HepG2 (cell line): ENCODE data around the gene XKR7. TPM values are rescaled to one million over a fixed set of nuclear protein-coding genes. Genes with fewer than 3 reads are reported as not detected.

Experiments
- ATF7 ChIP-seq, 2 experiments: fragments of 450-650 bp in 1 of 2; sonication (generic) in 1 of 2; formaldehyde crosslinking in 1 of 2; IDR thresholded peaks; 2 replicates each; pipeline versions ENCODE4 v1.4.0 to v1.6.1; 2016 to 2020; ENCODE audit warnings: antibody characterized with exemption in 1 of 2, mild to moderate bottlenecking in 1 of 2, missing genetic modification reagents in 1 of 2
- BCL3 ChIP-seq: sonication (generic); formaldehyde crosslinking; IDR thresholded peaks from 2 replicates; pipeline ENCODE4 v1.5.1; 2020; ENCODE audit warnings: mild to moderate bottlenecking, missing genetic modification reagents, moderate library complexity
- BORCS8-MEF2B ChIP-seq: sonication (generic); formaldehyde crosslinking; IDR thresholded peaks from 2 replicates; pipeline ENCODE4 v1.8.0; 2022; ENCODE audit warnings: mild to moderate bottlenecking, missing genetic modification reagents
- BRD4 ChIP-seq: sonication (generic); formaldehyde crosslinking; IDR thresholded peaks from 2 replicates; pipeline ENCODE4 v1.4.0; 2020; ENCODE audit warnings: missing genetic modification reagents
- EHMT2 ChIP-seq: fragments of 200-600 bp; sonication (generic); IDR thresholded peaks from 2 replicates; pipeline ENCODE4 v1.7.0; 2017; ENCODE audit warnings: antibody characterized with exemption, low read depth, low read length, borderline replicate concordance
- FOXA1 ChIP-seq, 2 experiments: fragments of 450-650 bp in 1 of 2; sonication (generic) in 1 of 2; formaldehyde crosslinking in 1 of 2; IDR thresholded peaks; 2 replicates each; pipeline versions ENCODE4 v1.4.0 to v1.6.1; 2016 to 2020; ENCODE audit warnings: missing genetic modification reagents in 1 of 2
- GTF2F1 ChIP-seq: fragments of 150-350 bp; IDR thresholded peaks from 2 replicates; pipeline ENCODE4 v1.6.1; 2014; ENCODE audit warnings: low read length
- HBP1 ChIP-seq: IDR thresholded peaks from 2 replicates; pipeline ENCODE4 v1.6.1; 2016; ENCODE audit warnings: low read depth, control low read depth
- HNF4G ChIP-seq, 2 experiments: sonication (generic) in 1 of 2; formaldehyde crosslinking in 1 of 2; IDR thresholded peaks; 2 replicates each; pipeline versions ENCODE4 v1.4.0 to v1.6.1; 2011 to 2020; ENCODE audit warnings: borderline replicate concordance in 2 of 2, low read depth in 2 of 2, mild to moderate bottlenecking in 2 of 2, low read length in 1 of 2, missing genetic modification reagents in 1 of 2, moderate library complexity in 1 of 2
- ISL2 ChIP-seq: sonication (generic); formaldehyde crosslinking; IDR thresholded peaks from 2 replicates; pipeline ENCODE4 v1.5.0; 2020; ENCODE audit warnings: missing genetic modification reagents
- KLF13 ChIP-seq: sonication (generic); formaldehyde crosslinking; IDR thresholded peaks from 2 replicates; pipeline ENCODE4 v1.4.0; 2020; ENCODE audit warnings: mild to moderate bottlenecking, missing genetic modification reagents
- KLF9 ChIP-seq: IDR thresholded peaks from 2 replicates; pipeline ENCODE4 v1.6.1; 2016; ENCODE audit warnings: low read depth
- MBNL3 ChIP-seq: fragments of 250-450 bp; sonication (Bioruptor Pico); conservative IDR thresholded peaks from 2 replicates; pipeline ENCODE4 v1.8.0; 2022; ENCODE audit warnings: mild to moderate bottlenecking, inconsistent platforms
- MIER2 ChIP-seq: IDR thresholded peaks from 2 replicates; pipeline ENCODE4 v1.6.1; 2016; ENCODE audit warnings: missing biosample characterization, missing genetic modification reagents
- NR2C2 ChIP-seq: sonication (generic); formaldehyde crosslinking; IDR thresholded peaks from 2 replicates; pipeline ENCODE4 v1.4.0; 2020; ENCODE audit warnings: missing genetic modification reagents, mild to moderate bottlenecking, moderate library complexity, borderline replicate concordance
- TBX2 ChIP-seq: sonication (generic); formaldehyde crosslinking; IDR thresholded peaks from 2 replicates; pipeline ENCODE4 v1.5.0; 2020; ENCODE audit warnings: missing genetic modification reagents, mild to moderate bottlenecking, borderline replicate concordance
- THAP11 ChIP-seq: IDR thresholded peaks from 2 replicates; pipeline ENCODE4 v1.6.1; 2016; ENCODE audit warnings: missing biosample characterization, missing genetic modification reagents
- THAP9 ChIP-seq: sonication (generic); formaldehyde crosslinking; IDR thresholded peaks from 2 replicates; pipeline ENCODE4; 2020; ENCODE audit warnings: missing genetic modification reagents, mild to moderate bottlenecking, borderline replicate concordance
- ZBTB2 ChIP-seq: sonication (generic); formaldehyde crosslinking; IDR thresholded peaks from 2 replicates; pipeline ENCODE4 v1.8.0; 2022; ENCODE audit warnings: low read depth, missing genetic modification reagents
- ZNF777 ChIP-seq: sonication (generic); formaldehyde crosslinking; IDR thresholded peaks from 2 replicates; pipeline ENCODE4 v1.4.0; 2020; ENCODE audit warnings: missing genetic modification reagents
- polyA plus RNA-seq, 8 experiments: library from polyadenylated mRNA; depleted of rRNA in 3 of 8; stranded (reverse) in 7 of 8; unstranded in 1 of 8; fragments of >200 nt; fragmentation: Illumina TruSeq in 4 of 8; extraction: Trizol in 4 of 8; gene quantifications; 2 replicates each; pipeline versions ENCODE4 v1.2.1 to v1.2.3, GENCODE V29; 2011 to 2016; ENCODE audit warnings: low read depth in 4 of 8, missing spikeins in 1 of 8, mixed read lengths in 1 of 8; ENCODE audit not compliant: insufficient read depth in 1 of 8
- total RNA-seq, 5 experiments: library from RNA; depleted of rRNA; stranded (reverse); fragments of >200 nt; fragmentation: Illumina TruSeq; extraction: Trizol; gene quantifications; 2 replicates each; pipeline ENCODE4 v1.2.3, GENCODE V29; 2016; ENCODE audit warnings: low read depth in 1 of 5
- TF ChIP-seq, protein P1 (sequence below): sonication (generic); formaldehyde crosslinking; IDR thresholded peaks from 2 replicates; pipeline ENCODE4 v1.5.0; 2020; ENCODE audit warnings: missing genetic modification reagents

Gene XKR7
- total and polyA plus RNA-seq, 2 of the 13 experiments (the other 11 are each of a cell fraction or from before 2014, with no cell fraction given): not detected

- TF ChIP-seq MIER2 (CRISPR knock-in tag) (peak; percentile 100), BRD4 (CRISPR knock-in tag) (peak; percentile 100), MBNL3 (CRISPR knock-in tag) (no peak; the same call in 1 of the 2 replicates), KLF13 (CRISPR knock-in tag) (peak; percentile 100), BORCS8-MEF2B (peak; percentile 100), THAP9 (CRISPR knock-in tag) (peak; percentile 99), NR2C2 (CRISPR knock-in tag) (peak; percentile 93), BCL3 (peak; percentile 100), HBP1 (CRISPR knock-in tag) (peak; percentile 100), HNF4G (IDR thresholded peaks at IDR 0.05; ENCODE audit: borderline replicate concordance, low read depth, low read length) (no peak), HNF4G (CRISPR knock-in tag; IDR thresholded peaks at IDR 0.05; ENCODE audit: borderline replicate concordance, low read depth) (peak; percentile 100), TBX2 (CRISPR knock-in tag) (peak; percentile 100), ZNF777 (CRISPR knock-in tag) (peak; percentile 99), FOXA1 (IDR thresholded peaks at IDR 0.05) (no peak), FOXA1 (CRISPR knock-in tag; IDR thresholded peaks at IDR 0.05) (peak; percentile 96), EHMT2 (peak; percentile 100), ISL2 (peak; percentile 100), GTF2F1 (no peak), ZBTB2 (CRISPR knock-in tag) (peak; percentile 100), THAP11 (peak; percentile 96), KLF9 (CRISPR knock-in tag) (peak; percentile 100), ATF7 (IDR thresholded peaks at IDR 0.05) (no peak), ATF7 (CRISPR knock-in tag; IDR thresholded peaks at IDR 0.05) (peak; percentile 99)
- TF ChIP-seq, protein P1, sequence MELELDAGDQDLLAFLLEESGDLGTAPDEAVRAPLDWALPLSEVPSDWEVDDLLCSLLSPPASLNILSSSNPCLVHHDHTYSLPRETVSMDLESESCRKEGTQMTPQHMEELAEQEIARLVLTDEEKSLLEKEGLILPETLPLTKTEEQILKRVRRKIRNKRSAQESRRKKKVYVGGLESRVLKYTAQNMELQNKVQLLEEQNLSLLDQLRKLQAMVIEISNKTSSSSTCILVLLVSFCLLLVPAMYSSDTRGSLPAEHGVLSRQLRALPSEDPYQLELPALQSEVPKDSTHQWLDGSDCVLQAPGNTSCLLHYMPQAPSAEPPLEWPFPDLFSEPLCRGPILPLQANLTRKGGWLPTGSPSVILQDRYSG (CRISPR knock-in tag): peak; percentile 100
These were observed 558 bp downstream of the XKR7 start (continued) for GRCh38 chr20:31968291-31969126.
